Lower leg skin (tissue), 3 donors: ENCODE results near the gene GSG1L.

Experiments
- CTCF ChIP-seq, 3 donors: fragments of 450-650 bp; IDR thresholded peaks; one replicate each; pipeline ENCODE4 v1.5.1; 2016; ENCODE audit warnings: antibody characterized with exemption in 3 of 3, mild to moderate bottlenecking in 3 of 3, moderate library complexity in 2 of 3
- POLR2A ChIP-seq, 2 donors: fragments of 450-650 bp; IDR thresholded peaks; one replicate each; pipeline ENCODE4 v1.6.1; 2016 to 2017; ENCODE audit warnings: antibody characterized with exemption in 2 of 2, mild to moderate bottlenecking in 1 of 2, moderate library complexity in 1 of 2

- TF ChIP-seq POLR2A (IDR thresholded peaks at IDR 0.05) (no peak), CTCF (IDR thresholded peaks at IDR 0.05) (no peak)
These were observed 243.5 kb downstream of the GSG1L start for GRCh38 chr16:27819881-27820610.
